Measurements from ENCODE around the gene CEACAM5.

DNA sequence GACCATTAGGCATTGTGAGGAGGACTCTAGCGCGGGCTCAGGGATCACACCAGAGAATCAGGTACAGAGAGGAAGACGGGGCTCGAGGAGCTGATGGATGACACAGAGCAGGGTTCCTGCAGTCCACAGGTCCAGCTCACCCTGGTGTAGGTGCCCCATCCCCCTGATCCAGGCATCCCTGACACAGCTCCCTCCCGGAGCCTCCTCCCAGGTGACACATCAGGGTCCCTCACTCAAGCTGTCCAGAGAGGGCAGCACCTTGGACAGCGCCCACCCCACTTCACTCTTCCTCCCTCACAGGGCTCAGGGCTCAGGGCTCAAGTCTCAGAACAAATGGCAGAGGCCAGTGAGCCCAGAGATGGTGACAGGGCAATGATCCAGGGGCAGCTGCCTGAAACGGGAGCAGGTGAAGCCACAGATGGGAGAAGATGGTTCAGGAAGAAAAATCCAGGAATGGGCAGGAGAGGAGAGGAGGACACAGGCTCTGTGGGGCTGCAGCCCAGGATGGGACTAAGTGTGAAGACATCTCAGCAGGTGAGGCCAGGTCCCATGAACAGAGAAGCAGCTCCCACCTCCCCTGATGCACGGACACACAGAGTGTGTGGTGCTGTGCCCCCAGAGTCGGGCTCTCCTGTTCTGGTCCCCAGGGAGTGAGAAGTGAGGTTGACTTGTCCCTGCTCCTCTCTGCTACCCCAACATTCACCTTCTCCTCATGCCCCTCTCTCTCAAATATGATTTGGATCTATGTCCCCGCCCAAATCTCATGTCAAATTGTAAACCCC lies 2.8 kb upstream of the CEACAM5 start:
- TF ChIP-seq, protein P1, sequence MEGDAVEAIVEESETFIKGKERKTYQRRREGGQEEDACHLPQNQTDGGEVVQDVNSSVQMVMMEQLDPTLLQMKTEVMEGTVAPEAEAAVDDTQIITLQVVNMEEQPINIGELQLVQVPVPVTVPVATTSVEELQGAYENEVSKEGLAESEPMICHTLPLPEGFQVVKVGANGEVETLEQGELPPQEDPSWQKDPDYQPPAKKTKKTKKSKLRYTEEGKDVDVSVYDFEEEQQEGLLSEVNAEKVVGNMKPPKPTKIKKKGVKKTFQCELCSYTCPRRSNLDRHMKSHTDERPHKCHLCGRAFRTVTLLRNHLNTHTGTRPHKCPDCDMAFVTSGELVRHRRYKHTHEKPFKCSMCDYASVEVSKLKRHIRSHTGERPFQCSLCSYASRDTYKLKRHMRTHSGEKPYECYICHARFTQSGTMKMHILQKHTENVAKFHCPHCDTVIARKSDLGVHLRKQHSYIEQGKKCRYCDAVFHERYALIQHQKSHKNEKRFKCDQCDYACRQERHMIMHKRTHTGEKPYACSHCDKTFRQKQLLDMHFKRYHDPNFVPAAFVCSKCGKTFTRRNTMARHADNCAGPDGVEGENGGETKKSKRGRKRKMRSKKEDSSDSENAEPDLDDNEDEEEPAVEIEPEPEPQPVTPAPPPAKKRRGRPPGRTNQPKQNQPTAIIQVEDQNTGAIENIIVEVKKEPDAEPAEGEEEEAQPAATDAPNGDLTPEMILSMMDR (IDR thresholded peaks at IDR 0.05), result no peak
- TF ChIP-seq POLR2A (IDR thresholded peaks at IDR 0.05) (no peak), EP300 (IDR thresholded peaks at IDR 0.05) (no peak)
